ENCODE data around the gene MAP3K21.

DNA sequence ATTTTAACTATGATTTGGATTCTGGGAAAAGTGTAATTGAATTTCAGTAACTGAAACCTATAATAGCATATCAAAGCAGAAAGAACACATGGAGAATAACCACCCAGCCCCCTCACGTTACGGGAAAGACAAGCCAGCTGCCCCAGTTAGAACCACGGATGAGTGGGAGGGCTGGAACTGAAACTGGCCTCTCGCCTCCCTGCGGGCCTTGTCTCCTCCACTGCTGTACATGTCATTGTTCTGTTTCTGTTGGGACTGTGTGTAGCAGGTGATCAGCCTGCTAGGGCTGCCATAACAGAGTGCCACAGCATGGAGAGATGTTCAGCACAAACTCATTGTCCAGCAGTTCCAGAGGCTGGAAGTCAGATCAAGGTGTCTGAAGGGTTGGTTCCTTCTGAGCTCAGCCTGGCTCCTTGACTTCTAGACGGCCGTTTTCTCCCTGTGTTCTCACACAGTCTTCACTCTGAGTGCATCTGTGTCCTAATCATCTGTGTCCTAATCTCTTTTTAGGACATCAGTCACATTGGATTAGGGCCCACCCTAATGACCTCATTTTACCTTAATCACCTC, 52.4 kb downstream of the MAP3K21 start:
- no peak for TF ChIP-seq POLR2A (IDR thresholded peaks at IDR 0.05)
- TF ChIP-seq, protein P1, sequence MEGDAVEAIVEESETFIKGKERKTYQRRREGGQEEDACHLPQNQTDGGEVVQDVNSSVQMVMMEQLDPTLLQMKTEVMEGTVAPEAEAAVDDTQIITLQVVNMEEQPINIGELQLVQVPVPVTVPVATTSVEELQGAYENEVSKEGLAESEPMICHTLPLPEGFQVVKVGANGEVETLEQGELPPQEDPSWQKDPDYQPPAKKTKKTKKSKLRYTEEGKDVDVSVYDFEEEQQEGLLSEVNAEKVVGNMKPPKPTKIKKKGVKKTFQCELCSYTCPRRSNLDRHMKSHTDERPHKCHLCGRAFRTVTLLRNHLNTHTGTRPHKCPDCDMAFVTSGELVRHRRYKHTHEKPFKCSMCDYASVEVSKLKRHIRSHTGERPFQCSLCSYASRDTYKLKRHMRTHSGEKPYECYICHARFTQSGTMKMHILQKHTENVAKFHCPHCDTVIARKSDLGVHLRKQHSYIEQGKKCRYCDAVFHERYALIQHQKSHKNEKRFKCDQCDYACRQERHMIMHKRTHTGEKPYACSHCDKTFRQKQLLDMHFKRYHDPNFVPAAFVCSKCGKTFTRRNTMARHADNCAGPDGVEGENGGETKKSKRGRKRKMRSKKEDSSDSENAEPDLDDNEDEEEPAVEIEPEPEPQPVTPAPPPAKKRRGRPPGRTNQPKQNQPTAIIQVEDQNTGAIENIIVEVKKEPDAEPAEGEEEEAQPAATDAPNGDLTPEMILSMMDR (IDR thresholded peaks at IDR 0.05) = no peak

Measured in right lobe of liver (tissue), 4 donors.